Left ventricle myocardium inferior (tissue), 1 donor: Measurements from ENCODE around the gene SRA1. TPM values are rescaled to one million over a fixed set of nuclear protein-coding genes. Genes with fewer than 3 reads are reported as not detected.

Source experiments
- DNase-seq: peaks from one replicate; pipeline ENCODE4 v3.0.0-alpha.2; 2020
- H3K27ac ChIP-seq: fragments of 200-600 bp; replicated peaks from 2 replicates; pipeline ENCODE4 v1.8.0; 2021
- H3K27me3 ChIP-seq: fragments of 200-600 bp; 2 replicates; pipeline ENCODE4 v1.8.0; 2021; ENCODE audit warnings: low read depth
- H3K36me3 ChIP-seq: fragments of 200-600 bp; 2 replicates; pipeline ENCODE4 v1.8.0; 2021
- H3K4me1 ChIP-seq: fragments of 200-600 bp; 2 replicates; pipeline ENCODE4 v1.8.0; 2021
- H3K4me3 ChIP-seq: fragments of 200-600 bp; 2 replicates; pipeline ENCODE4 v1.8.0; 2021; ENCODE audit warnings: mild to moderate bottlenecking, moderate library complexity
- H3K9me3 ChIP-seq: fragments of 200-600 bp; replicated peaks from 2 replicates; pipeline ENCODE4 v1.8.0; 2021
- intact Hi-C: fragments of 100-400 bp; cut with micrococcal nuclease; formaldehyde crosslinking; loops from one replicate; pipeline ENCODE4 v1.11.0; 2022
- microRNA-seq: library from miRNA; unstranded; fragments of <30 nt; microRNA quantifications from one replicate; pipeline ENCODE4 v1.2.0, GENCODE V29; 2020
- total RNA-seq: library from RNA; stranded (reverse); fragmentation: NEBNext Ultra II Directional; extraction: Animal tissue kit (Norgen Biotek cat#: 25700); gene quantifications from one replicate; pipeline ENCODE4 v1.2.1, GENCODE V29; 2021
- TF ChIP-seq, protein P1 (sequence below): fragments of 200-600 bp; IDR thresholded peaks from 2 replicates; pipeline ENCODE4 v1.8.0; 2021; ENCODE audit warnings: antibody characterized with exemption, mild to moderate bottlenecking, borderline replicate concordance
- donor health status: DM: no; HTN: yes; CAD: no; lungs with severe emphysema.

SRA1 gene
- total RNA-seq, 1 donor from 2014 or later: 28.6 TPM

DNA sequence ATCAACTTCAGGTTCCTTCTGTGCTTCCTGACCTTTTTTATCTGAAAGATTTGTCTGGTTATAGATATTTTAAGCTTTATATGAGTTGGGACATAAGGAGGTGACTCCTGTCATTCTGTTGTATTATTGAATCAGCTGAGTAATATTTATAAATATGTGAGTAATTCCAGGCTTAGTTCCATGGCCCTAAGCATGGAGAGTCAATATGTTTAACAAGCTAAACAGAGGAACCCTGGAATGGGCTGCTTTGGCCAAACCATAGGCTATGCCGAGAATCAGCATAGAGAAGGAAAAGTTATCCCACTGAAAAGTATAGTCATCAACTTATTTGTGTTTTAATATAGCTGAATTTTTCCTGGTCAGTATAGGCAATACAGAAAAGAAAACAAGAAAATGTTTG is 17.0 kb downstream of the SRA1 start:
- Histone ChIP-seq H3K4me1 (peaks cover 6% of the 10 kb centered on the region), H3K27me3 (no peaks in the 10 kb centered on the region), H3K27ac (no peak overlapping the region), H3K4me3 (no peak overlapping the region), H3K36me3 (peaks cover 96% of the 10 kb centered on the region), H3K9me3 (no peaks in the 10 kb centered on the region)
- TF ChIP-seq, protein P1, sequence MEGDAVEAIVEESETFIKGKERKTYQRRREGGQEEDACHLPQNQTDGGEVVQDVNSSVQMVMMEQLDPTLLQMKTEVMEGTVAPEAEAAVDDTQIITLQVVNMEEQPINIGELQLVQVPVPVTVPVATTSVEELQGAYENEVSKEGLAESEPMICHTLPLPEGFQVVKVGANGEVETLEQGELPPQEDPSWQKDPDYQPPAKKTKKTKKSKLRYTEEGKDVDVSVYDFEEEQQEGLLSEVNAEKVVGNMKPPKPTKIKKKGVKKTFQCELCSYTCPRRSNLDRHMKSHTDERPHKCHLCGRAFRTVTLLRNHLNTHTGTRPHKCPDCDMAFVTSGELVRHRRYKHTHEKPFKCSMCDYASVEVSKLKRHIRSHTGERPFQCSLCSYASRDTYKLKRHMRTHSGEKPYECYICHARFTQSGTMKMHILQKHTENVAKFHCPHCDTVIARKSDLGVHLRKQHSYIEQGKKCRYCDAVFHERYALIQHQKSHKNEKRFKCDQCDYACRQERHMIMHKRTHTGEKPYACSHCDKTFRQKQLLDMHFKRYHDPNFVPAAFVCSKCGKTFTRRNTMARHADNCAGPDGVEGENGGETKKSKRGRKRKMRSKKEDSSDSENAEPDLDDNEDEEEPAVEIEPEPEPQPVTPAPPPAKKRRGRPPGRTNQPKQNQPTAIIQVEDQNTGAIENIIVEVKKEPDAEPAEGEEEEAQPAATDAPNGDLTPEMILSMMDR: no peak
- no peak for DNase-seq
- intact Hi-C loops: loop anchor here (10.0 kb wide), 1 partner anchor 105 kb away; the partner anchor contains the start of genes IK and NDUFA2

DNA sequence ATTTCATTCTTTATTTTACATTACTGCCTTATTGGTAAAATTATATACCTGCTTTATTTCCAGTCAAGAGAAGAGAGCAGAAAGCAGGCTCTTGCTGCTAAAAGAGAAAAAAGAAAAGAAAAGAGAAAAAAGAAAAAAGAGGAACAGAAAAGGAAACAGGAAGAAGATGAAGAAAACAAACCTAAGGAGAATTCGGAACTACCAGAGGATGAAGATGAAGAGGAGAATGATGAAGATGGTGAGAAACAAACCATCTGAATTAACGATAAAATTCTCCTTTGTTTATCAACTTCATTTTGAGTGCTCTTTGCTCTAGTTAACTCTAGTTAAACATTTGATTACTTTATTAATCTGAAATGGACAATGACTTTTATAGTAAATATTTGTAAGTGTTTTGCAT is 33.3 kb downstream of the SRA1 start:
- H3K4me1 ChIP-seq: no peaks in the 10 kb centered on the region
- no peak overlapping the region for H3K27ac ChIP-seq
- H3K27me3 ChIP-seq: no peaks in the 10 kb centered on the region
- no peaks in the 10 kb centered on the region for H3K9me3 ChIP-seq
- TF ChIP-seq, protein P1: no peak
- DNase-seq: no peak
- intact Hi-C loops: no loop called here
- no peak overlapping the region for H3K4me3 ChIP-seq
- H3K36me3 ChIP-seq: peaks cover 60% of the 10 kb centered on the region

DNA sequence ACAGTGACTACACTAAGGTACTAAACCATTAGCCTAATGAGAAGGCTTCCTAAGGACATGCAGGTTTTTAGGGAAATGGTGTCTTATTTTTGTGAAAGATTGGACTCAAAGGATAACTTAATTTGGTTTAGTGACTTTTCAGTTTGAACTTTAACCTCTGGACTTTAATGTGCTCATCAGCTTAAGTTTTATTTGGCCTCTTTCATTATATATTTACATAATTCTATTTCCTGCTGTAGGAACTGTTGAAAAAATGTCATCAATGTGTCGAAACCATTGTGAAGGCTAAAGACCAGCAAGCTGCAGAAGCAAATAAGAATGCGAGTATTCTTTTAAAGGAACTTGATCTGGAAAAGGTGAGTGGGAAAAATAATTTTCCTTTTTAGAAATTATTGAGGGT is 44.1 kb downstream of the SRA1 start:
- Histone ChIP-seq H3K9me3 (no peaks in the 10 kb centered on the region), H3K4me3 (no peak overlapping the region), H3K27me3 (no peaks in the 10 kb centered on the region), H3K4me1 (no peaks in the 10 kb centered on the region), H3K36me3 (peaks cover 72% of the 10 kb centered on the region), H3K27ac (no peak overlapping the region)
- no peak for DNase-seq
- TF ChIP-seq, protein P1: no peak
- intact Hi-C loops: no loop called here

DNA sequence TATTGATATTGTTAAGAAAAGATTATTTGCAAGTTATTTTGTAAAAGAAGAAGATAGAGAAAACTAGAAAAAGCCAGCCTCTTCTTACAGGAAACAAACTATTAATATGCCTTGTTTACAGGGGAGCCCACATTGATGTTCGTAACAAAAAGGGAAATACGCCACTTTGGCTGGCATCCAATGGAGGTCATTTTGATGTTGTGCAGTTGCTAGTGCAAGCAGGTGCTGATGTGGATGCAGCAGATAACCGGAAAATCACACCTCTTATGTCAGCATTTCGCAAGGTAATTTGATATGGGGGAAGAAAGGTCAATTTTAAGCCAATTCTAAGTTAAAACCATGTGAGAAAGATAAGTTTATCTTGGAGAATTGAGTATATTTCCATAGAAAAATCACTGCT is 47.4 kb downstream of the SRA1 start:
- Histone ChIP-seq H3K27me3 (no peaks in the 10 kb centered on the region), H3K9me3 (no peaks in the 10 kb centered on the region), H3K4me1 (no peaks in the 10 kb centered on the region), H3K27ac (no peak overlapping the region), H3K4me3 (no peak overlapping the region), H3K36me3 (peaks cover 94% of the 10 kb centered on the region)
- DNase-seq: no peak
- intact Hi-C loops: no loop called here
- TF ChIP-seq, protein P1: no peak

DNA sequence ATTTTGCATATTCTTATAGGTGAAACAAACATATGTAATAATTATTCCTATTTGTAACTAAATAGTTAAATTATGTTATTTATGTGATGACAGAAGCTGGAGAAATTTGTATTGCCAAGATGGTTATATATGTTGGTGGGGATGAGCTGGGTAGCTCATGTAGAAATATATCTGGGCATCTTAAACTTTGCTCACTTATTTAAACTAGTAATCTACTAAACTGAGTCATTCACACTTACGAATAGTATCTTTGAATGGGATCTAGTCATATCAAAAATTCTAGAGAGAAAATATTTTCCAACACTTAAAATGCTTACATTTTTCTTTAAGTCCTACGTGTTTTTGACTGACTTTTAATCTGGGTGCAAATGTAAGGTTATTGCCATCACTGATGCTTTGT is 54.4 kb downstream of the SRA1 start:
- Histone ChIP-seq H3K4me1 (no peaks in the 10 kb centered on the region), H3K27me3 (no peaks in the 10 kb centered on the region), H3K36me3 (peaks cover 46% of the 10 kb centered on the region), H3K4me3 (no peak overlapping the region), H3K9me3 (no peaks in the 10 kb centered on the region), H3K27ac (no peak overlapping the region)
- DNase-seq: no peak
- TF ChIP-seq, protein P1: no peak
- intact Hi-C loops: no loop called here

Small RNA genes lying within 50 kb of the gene (microRNA-seq; reads per million reads assigned to microRNA genes)
- gene MIR6831: not detected

Other genes starting within 250 kb of the SRA1 start
- 27.2 TPM for gene HBEGF, start 210.9 kb downstream of the SRA1 start, total RNA-seq
- 0.44 TPM for gene SLC4A9, start 197.3 kb downstream of the SRA1 start, total RNA-seq
- 58.5 TPM for gene ANKHD1, start 155.6 kb downstream of the SRA1 start, total RNA-seq
- gene EIF4EBP3, start 9.8 kb downstream of the SRA1 start, total RNA-seq: 13.1 TPM
- 12.1 TPM for gene APBB3, start 7.1 kb upstream of the SRA1 start, total RNA-seq
- 73.1 TPM for gene SLC35A4, start 7.4 kb upstream of the SRA1 start, total RNA-seq
- 26.2 TPM for gene CD14, start 75.7 kb upstream of the SRA1 start, total RNA-seq
- 2.6 TPM for gene TMCO6, start 82.0 kb upstream of the SRA1 start, total RNA-seq
- 142 TPM for gene NDUFA2, start 90.2 kb upstream of the SRA1 start, total RNA-seq
- 72.0 TPM for gene IK, start 90.4 kb upstream of the SRA1 start, total RNA-seq
- 11.4 TPM for gene WDR55, start 107.4 kb upstream of the SRA1 start, total RNA-seq
- 0.47 TPM for gene DND1, start 116.1 kb upstream of the SRA1 start, total RNA-seq
- gene HARS1, start 133.9 kb upstream of the SRA1 start, total RNA-seq: 38.7 TPM
- 27.8 TPM for gene HARS2, start 134.0 kb upstream of the SRA1 start, total RNA-seq
- 35.5 TPM for gene ZMAT2, start 143.0 kb upstream of the SRA1 start, total RNA-seq
- gene PCDHA1, start 228.7 kb upstream of the SRA1 start, total RNA-seq: not detected
- gene PCDHA2, start 237.4 kb upstream of the SRA1 start, total RNA-seq: not detected
- not detected for gene PCDHA3, start 243.6 kb upstream of the SRA1 start, total RNA-seq
- 0.11 TPM for gene PCDHA4, start 249.6 kb upstream of the SRA1 start, total RNA-seq